ENCODE results near the gene NAT8L.

Gene NAT8L

GRCh38 chr4:2070421-2071251 lies 11.5 kb downstream of the NAT8L start:
- DNase-seq (ENCODE audit: low read depth): no peak
- no peak overlapping the region for H3K4me3 ChIP-seq (ENCODE audit: low read length)
- TF ChIP-seq CTCF (conservative IDR thresholded peaks at IDR 0.05; ENCODE audit: low read length): no peak

GRCh38 chr4:2071252-2071911 lies 12.3 kb downstream of the NAT8L start:
- no peak for DNase-seq (ENCODE audit: low read depth)
- H3K4me3 ChIP-seq (ENCODE audit: low read length): no peak overlapping the region
- no peak for TF ChIP-seq CTCF (conservative IDR thresholded peaks at IDR 0.05; ENCODE audit: low read length)

- no peak for TF ChIP-seq CTCF (conservative IDR thresholded peaks at IDR 0.05; ENCODE audit: low read length)
- no peak for DNase-seq (ENCODE audit: low read depth)
- H3K4me3 ChIP-seq (ENCODE audit: low read length): no peak overlapping the region
Measured at GRCh38 chr4:2071912-2072867, 13.1 kb downstream of the NAT8L start.

- no peak overlapping the region for H3K4me3 ChIP-seq (ENCODE audit: low read length)
- no peak for TF ChIP-seq CTCF (conservative IDR thresholded peaks at IDR 0.05; ENCODE audit: low read length)
- DNase-seq (ENCODE audit: low read depth): no peak
Measured at GRCh38 chr4:2072971-2073807, 14.1 kb downstream of the NAT8L start.

- H3K4me3 ChIP-seq (ENCODE audit: low read length): no peak overlapping the region
- TF ChIP-seq CTCF (conservative IDR thresholded peaks at IDR 0.05; ENCODE audit: low read length): no peak
- no peak for DNase-seq (ENCODE audit: low read depth)
Measured at GRCh38 chr4:2073808-2074481, 14.8 kb downstream of the NAT8L start.

GRCh38 chr4:2074588-2074987 lies 15.5 kb downstream of the NAT8L start:
- TF ChIP-seq CTCF (conservative IDR thresholded peaks at IDR 0.05; ENCODE audit: low read length): no peak
- no peak overlapping the region for H3K4me3 ChIP-seq (ENCODE audit: low read length)
- no peak for DNase-seq (ENCODE audit: low read depth)
